ENCODE data around the gene PRICKLE1.
A peak's percentile ranks its signal among the peaks of the same experiment; 100 is the strongest.

Gene PRICKLE1

DNA sequence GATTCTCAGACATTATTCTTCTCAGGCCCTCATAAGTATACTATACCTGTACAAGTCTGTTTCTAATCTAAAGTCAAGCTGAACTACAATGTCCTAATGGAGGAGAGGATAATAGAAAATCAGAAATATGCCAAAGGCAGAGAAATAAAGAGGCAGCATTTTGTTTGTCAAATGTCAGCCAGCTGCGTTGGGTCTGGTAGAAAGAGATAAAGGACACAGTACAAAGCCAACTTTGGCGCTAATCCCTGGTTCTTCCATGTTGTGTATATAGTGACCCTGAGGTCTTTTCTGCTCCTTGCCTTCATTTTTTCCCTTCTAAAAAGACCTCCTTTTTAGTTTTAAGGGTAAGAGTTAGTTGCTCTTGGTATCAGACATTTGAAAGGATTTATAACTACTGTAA lies 103.1 kb downstream of the PRICKLE1 start:
- Histone ChIP-seq H3K27ac (no peak overlapping the region), H3K9me3 (no peaks in the 10 kb centered on the region), H3K36me3 (no peaks in the 10 kb centered on the region), H3K4me1 (peaks cover 0 to 24% (median 8%) of the 10 kb centered on the region in 4 donors), H3K27me3 (no peaks in the 10 kb centered on the region), H3K4me3 (no peak overlapping the region)
- intact Hi-C loops (cut with DNase I; ENCODE audit: low total_unique reads), result no loop called here
- TF ChIP-seq, protein P1, sequence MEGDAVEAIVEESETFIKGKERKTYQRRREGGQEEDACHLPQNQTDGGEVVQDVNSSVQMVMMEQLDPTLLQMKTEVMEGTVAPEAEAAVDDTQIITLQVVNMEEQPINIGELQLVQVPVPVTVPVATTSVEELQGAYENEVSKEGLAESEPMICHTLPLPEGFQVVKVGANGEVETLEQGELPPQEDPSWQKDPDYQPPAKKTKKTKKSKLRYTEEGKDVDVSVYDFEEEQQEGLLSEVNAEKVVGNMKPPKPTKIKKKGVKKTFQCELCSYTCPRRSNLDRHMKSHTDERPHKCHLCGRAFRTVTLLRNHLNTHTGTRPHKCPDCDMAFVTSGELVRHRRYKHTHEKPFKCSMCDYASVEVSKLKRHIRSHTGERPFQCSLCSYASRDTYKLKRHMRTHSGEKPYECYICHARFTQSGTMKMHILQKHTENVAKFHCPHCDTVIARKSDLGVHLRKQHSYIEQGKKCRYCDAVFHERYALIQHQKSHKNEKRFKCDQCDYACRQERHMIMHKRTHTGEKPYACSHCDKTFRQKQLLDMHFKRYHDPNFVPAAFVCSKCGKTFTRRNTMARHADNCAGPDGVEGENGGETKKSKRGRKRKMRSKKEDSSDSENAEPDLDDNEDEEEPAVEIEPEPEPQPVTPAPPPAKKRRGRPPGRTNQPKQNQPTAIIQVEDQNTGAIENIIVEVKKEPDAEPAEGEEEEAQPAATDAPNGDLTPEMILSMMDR (IDR thresholded peaks at IDR 0.05), result no peak
- no peak for DNase-seq

DNA sequence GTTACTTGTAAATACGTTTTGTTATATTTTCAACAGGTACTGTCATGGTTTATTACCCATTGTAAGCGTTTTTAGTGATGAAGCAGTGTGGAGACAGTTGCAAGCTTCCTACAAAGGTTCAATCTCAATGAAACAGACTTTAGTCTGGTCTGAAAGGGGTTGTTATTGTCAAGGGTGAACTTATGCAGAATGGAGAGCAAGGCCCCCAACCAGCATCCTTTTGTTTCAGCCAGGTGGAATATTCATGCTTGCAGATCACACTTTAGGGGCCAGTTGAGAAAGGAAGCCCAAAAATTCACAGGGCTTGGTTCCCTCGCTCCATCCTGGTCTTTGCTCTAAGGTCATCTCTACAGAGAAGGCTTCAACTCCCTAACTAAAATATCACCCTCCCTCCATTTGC lies 103.7 kb downstream of the PRICKLE1 start:
- H3K4me3 ChIP-seq, result no peak overlapping the region
- intact Hi-C loops (cut with DNase I; ENCODE audit: low total_unique reads), result no loop called here
- DNase-seq, result no peak
- peaks cover 0 to 24% (median 8%) of the 10 kb centered on the region in 4 donors for H3K4me1 ChIP-seq
- no peaks in the 10 kb centered on the region for H3K36me3 ChIP-seq
- no peaks in the 10 kb centered on the region for H3K9me3 ChIP-seq
- TF ChIP-seq, protein P1 (IDR thresholded peaks at IDR 0.05), result no peak
- H3K27ac ChIP-seq, result no peak overlapping the region
- no peaks in the 10 kb centered on the region for H3K27me3 ChIP-seq

DNA sequence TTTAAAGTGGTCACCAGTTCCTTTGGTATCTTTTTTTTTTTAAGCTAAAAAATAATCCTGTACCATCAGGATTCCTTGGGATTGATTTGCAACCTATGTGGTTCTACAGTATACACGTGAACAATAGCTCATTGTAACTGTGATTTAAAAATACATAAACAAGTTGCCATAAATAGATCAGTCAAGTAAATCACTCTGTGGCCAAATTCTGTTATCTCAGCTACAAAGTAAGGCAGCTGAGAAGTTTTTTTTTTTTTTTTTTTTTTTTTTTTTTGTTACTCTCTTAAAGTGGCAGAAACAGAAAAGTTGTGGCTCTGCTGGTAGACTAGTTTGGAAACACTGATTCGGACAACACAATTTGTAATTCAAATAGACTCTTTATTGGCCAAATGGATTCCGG lies 104.5 kb downstream of the PRICKLE1 start:
- TF ChIP-seq, protein P1 (IDR thresholded peaks at IDR 0.05), result no peak
- H3K9me3 ChIP-seq, result no peaks in the 10 kb centered on the region
- intact Hi-C loops (cut with DNase I; ENCODE audit: low total_unique reads), result loop anchor here (5.0 kb wide), 1 partner anchor 82 kb away; no protein-coding TSS in a partner anchor
- no peaks in the 10 kb centered on the region for H3K36me3 ChIP-seq
- peaks cover 0 to 24% (median 8%) of the 10 kb centered on the region in 4 donors for H3K4me1 ChIP-seq
- H3K27ac ChIP-seq, result no peak overlapping the region
- no peaks in the 10 kb centered on the region for H3K27me3 ChIP-seq
- no peak overlapping the region for H3K4me3 ChIP-seq
- no peak for DNase-seq

DNA sequence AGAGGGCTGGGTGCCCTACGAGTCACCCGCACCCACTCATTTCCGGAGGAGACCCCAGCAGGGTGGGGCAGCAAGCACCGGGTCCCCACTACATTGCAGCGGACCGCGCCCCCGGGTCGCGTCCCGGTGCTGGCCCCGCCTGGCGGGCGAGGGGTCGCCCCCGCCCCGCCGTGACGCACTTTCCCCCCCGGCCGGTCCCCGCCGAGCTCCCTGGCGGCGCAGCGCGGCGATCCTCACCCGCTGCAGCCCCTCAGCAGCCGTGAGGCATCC lies 106.1 kb downstream of the PRICKLE1 start:
- no peaks in the 10 kb centered on the region for H3K27me3 ChIP-seq
- H3K36me3 ChIP-seq, result no peaks in the 10 kb centered on the region
- peaks cover 0 to 24% (median 8%) of the 10 kb centered on the region in 4 donors for H3K4me1 ChIP-seq
- peak overlapping the region; percentile 65 to 82 for H3K4me3 ChIP-seq
- no peaks in the 10 kb centered on the region for H3K9me3 ChIP-seq
- intact Hi-C loops (cut with DNase I; ENCODE audit: low total_unique reads), result loop anchor here (5.0 kb wide), 1 partner anchor 84 kb away; no protein-coding TSS in a partner anchor
- TF ChIP-seq, protein P1 (IDR thresholded peaks at IDR 0.05), result no peak
- no peak for DNase-seq
- peak overlapping the region; percentile 53 to 74 for H3K27ac ChIP-seq

DNA sequence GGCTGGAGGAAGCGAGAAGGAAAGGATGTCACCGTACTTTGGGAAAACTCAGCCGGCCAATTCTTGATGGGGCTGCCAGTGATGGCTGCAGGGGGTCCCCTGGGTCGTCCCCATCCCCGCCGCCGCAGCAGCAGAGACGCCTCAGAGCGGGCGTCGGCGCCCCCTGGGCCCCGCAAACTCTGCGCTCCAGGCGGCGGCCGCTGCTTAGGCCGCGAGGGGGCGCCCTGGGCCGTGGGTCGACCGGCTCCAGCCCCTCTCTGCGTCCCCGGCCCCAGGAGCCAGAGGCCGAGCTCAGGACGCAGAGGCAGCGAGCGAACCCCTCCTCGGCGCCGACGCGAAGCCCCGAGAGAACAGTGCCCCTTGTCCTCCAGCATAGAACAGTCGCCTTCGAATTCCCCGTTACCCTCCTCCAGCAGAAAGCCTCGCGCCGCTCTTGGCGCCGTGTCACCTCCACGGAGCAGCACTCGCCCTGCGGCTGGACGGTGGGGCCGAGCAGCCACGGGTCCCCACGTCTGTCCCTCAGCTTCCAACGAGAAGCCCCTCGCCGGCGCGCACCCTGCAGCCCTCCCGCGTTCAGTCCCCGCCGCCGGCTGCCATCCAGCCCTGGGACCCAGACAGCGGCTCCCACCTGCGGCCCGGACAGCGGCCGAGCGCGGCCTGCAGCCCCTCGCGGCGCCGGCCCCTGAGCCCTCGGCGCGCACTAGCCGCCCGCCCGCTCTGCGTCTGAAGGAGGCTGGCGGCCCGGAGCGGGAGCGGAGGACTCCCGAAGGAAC lies 106.6 kb downstream of the PRICKLE1 start:
- Histone ChIP-seq H3K27ac (peak overlapping the region; percentile 53 to 74), H3K36me3 (no peaks in the 10 kb centered on the region), H3K4me3 (peak overlapping the region; percentile 65 to 82), H3K9me3 (no peaks in the 10 kb centered on the region), H3K4me1 (peaks cover 0 to 24% (median 8%) of the 10 kb centered on the region in 4 donors), H3K27me3 (no peaks in the 10 kb centered on the region)
- peak; percentile 56 to 82 for DNase-seq
- intact Hi-C loops (cut with DNase I; ENCODE audit: low total_unique reads), result loop anchor here (5.0 kb wide), 1 partner anchor 84 kb away; no protein-coding TSS in a partner anchor
- TF ChIP-seq, protein P1 (IDR thresholded peaks at IDR 0.05), result peak; percentile 83 to 84
